GM18511 (cell line): Measurements from ENCODE around the gene PRR35.
A peak's percentile ranks its signal among the peaks of the same experiment; 100 is the strongest.

Experiments used
- ATAC-seq: cut with Tn5 transposase; IDR thresholded peaks from one replicate; pipeline ENCODE4 v1.9.1; 2021; ENCODE audit warnings: mild to moderate bottlenecking, moderate library complexity; ENCODE audit not compliant: unreplicated experiment

The PRR35 gene

DNA sequence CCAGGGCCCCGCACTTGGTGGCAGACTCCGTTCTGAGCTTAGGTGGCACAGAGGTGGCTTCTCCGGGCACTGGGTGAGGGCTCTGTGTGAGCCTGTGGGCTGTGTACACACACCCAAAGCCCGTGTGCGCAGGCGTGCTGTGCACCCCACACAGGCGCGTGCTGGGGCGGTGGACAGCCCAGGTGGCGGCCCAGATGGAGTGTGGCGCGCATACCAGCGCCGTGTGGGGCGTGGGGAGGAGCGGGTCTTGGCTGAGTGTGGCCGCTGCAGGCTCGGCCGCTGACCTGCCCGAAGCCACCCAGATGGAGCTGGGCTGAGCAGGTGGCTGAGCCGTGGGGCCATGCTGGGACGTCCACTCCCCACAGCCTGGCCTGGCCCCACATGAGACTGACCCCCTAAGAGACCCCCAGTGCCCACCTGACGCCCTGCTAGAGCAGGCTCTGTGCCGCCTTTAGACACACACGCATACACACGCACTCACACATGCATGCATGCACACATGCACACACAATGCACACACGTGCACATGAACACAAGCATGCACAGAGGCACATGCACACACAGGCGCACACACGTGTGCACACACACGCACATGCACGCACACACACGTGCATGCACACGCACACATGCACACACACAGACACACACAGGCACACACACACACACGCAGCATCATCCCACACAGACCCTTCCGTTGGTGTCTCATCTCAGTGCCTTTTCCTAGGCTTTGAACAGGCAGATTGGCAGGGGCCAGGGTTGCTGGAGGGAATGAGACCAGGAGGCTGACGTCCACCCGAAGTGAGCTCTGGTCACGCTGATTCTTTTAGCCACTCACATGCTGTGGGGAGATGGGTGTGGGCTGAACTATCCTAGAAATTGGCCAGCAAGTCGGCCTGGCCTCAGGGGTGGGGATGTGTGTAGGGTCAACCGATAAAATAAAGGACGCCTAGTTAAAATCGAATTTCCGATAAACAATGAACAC is 2.1 kb downstream of the PRR35 start:
- no peak for ATAC-seq

DNA sequence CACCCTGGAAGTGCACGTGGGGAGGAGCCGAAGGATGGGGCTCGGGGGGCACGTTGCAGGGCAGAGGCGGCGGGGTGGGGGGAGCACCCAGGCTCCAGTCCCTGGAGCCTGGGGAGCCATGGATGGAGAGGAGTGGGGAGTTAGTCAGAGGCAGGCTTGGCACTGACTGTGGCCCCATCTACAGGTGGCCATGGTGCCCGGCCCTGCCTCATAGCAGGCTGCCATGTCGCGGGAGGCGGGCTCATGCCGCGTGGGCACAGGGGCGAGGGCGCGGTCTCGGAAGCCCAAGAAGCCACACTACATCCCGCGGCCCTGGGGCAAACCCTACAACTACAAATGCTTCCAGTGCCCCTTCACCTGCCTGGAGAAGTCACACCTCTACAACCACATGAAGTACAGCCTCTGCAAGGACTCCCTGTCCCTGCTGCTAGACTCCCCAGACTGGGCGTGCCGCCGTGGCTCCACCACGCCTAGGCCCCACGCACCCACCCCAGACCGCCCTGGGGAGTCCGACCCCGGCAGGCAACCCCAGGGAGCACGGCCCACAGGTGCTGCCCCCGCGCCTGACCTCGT is 3.0 kb downstream of the PRR35 start:
- no peak for ATAC-seq

DNA sequence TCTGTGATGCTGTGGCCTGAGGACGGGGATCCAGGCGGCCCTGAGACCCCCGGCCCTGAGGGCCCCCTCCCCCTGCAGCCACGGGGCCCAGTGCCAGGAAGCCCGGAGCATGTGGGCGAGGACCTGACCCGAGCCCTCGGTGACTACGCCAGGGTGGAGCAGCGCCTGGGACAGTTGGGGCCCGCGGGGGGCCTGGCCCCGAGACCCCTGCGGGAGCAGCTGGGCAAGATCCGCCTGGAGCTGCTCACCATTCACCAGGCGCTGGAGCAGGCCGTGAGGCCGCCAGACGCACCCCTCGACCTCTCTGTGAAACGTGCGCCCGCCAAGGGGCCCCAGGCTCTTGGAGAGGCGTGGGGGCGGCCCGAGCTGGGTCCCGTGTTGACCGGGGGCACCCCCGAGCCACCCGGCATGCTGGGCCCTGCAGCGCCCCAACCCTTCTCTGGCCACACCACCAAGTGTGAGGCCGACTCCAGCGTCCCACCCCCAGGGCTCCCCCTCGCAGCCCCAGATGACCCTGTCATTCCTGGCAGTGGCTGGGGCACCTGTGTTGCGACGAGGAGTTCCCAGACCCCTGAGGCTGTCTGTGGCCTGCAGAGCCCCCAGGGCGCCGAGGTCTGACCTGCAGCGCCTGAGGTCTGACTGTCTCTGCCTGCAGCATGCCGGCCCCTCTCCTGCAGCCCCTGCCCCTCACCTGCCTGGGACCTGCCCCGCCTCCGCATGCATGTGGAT is 4.7 kb downstream of the PRR35 start:
- ATAC-seq: no peak

DNA sequence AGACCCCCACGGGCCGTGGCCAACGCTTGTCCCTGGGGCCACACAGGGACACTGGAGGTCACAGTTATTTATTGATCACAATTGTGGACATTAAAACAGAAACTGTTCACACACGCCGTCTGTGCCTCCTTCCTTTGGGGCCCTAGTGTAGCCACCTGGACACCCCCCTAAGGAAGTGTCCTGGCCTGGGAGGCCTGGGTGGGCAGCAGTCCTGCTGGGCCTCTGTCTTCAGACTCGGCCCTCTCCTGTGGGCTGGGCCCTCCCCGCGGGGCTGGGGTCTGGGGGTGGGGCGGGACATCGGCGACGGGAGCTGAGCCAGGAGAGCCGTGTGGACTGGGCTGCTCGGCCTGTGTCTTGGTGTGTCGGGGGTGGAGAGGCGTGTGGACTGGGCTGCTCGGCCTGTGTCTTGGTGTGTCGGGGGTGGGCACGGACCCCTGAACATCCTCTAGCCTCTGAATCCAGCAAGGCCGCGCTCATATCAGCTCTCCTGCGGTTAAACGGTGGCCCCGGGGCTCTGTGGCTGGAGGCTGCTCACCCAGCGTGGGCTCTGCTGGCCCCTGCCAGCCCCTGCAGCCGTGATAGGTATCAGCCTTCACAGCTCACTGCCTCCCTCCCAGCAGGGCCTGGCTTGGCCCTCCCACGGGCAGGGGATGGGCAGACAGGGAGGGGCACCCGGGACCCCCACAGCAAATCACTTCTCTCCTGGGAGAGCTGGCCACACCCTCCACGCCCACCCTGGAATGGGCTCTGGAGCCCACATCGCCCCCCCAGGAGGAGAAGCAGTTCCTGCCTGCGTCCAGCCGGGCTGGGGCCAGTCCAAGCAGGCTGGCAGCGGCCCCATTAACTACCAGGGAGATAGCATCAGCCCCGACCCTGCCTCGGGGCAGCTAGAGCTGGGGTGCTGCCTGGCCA is 5.5 kb downstream of the PRR35 start:
- no peak for ATAC-seq

DNA sequence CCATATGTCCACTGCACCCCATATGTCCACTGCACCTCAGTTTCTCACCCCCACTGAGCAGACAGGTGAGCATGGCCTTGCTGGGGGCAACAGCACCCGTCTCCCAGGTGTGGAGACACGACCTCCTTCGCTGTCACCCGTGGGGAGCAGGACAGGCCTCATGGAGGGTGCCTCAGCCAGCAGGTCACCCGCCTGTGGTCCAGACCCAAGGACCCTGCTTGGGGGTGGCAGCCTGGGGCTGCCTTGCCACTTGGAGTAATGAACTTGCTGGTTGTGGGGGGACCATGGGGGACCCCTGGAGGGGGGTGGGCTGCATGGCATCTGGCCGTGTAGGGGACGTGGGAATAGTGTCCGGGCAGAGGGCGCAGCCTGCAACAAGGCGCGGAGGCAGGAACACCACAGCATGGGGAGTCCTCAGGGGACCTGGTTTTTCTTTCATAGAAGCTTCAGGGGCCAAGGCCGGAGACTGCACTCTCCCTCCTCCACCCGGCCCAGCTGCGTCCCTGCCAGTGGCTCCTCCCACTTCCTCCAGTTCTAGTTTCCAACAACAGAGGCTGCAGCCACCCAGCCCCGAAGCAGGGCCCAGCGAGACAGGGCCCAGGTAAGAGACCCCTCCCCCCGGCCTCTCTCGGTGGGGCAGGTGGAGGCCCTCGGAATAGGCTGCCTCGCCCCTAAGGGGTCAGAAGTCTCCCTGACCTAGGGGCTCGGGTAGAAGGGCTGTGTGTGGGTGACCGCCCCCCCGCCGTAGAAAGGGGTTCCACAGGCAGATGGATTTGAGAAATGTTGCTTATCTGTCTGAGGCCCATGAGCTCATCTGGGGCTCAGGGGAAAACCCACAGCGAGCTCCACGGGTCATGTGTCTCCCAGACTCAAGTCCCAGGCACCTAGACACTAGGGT is 6.5 kb downstream of the PRR35 start, which contains the start of gene NHLRC4:
TSS of gene NHLRC4 (plus strand) at position 531 of the 898 bp plus-strand sequence. CDS start 1,043 bp downstream, outside the sequence.
- peak; percentile 65 for ATAC-seq

DNA sequence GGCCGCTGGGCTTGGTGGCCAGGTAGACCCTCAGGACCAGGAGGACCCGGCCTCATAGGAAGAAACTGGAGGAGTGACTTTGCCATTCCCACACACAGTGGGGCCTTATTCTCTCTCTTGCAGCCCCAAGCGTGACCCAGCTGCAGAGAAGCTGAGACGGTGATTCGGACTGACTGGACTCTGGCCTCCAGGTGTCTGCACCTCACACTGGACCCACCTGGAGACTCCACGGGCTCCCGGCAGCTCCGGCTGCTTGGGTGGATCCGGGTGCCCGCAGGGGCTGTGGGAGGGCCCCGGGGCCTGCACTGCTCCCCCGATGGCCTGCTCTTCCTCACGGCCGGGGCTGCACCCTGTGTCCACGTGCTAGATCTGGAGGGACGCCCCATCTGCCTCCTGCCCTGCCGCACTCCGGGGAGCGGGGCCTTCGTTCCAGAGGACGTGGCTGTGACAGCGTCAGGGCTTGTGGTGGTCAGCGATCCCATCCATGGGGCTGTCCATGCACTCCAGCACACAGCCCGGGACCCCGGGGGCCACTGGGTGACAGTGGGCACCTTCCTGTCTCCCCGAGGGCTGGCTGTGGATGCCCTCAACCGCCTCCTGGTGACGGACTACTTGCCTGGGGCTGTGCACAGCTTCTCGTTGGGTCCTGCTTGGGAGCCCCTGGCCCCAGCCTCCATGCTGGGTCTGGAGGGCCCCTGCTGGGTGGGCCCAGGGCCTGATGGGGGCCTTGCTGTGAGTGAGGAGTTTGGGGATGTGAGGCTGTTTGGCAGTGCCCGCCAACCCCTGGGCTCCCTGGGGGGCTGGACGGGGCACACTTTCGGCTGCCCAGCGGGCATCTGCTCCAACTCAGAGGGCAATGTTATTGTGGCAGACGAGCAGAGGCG is 7.4 kb downstream of the PRR35 start:
- no peak for ATAC-seq

DNA sequence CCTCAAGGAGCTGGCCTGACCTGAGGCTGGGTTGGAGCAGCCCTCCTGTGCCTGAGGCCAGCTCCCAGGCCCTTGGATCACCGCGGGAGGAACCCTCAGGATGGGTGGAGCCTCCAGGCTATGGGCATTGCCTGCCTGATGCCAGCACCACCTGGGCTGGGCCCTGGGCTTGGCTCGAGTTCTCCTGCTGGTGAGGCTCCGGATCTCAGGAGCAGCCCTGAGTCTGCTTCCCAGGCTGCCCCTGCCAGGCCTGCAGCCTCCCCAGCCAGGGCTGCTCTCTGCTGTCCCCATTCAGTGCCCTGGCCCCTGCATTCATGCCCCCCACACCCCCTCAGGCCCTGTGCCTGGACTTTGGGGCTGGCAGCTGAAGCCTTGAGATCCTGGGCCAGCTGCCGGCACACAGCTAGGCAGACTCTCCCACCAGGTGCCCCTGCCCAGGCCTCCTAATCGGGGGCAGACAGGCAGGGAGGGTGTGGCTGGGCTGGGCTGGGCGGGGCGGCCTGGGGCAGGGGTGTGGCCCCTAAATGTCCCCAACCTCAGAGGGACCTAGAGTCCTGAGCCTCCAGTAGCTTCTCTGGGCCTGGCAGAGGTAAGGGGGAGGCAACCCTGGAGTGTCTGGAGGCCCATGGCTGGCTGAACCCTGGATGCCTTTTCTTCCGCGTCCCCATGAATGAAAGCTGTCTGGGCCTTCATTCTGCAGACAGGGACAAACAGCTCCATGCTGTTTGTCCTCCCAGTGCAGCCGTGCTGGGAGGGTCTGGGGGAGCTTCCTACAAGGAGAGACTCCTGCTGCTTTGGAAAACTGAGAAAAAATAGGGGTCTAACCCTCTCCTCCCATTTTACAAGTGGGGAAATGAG is 8.4 kb downstream of the PRR35 start:
- no peak for ATAC-seq

DNA sequence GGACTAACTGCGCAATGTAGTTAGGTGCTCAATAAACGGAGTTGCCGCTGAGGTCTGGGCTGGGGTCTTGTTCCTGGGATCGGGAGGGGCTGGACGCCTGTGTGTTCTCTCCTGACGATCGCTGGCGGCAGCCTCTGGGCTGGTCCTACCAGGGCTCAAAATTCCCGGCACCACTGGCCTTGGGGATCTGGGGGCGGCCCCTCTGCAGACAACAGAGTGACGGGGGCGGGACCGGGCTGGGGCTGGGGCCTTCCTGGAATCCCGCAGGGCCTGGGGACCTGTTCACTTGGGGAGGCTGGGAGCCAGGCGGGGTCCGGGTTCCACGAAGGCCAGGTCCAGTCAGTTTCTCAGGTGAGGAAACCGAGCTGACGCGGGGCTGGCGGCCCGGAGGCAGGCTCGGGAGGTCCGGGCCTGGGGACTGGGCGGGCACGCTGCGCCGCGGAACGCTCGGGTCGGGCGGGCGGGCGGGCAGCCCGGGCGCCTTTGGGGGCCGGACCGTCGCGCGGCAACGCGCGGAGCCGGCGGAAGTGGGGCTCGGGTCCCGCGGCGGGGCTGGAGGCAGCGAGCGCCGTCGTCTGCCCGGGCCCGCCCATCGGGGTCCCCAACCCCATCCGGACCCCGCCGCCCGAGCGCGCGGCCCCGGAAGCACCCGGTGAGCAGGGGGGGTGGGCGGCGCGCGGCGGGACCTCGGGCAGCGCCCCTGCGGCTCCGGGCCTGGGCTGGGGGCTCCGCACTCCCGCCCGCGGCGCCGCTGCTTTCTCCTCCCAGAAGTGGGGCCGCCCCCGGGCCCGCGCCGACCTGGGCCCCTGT is 9.5 kb downstream of the PRR35 start, which contains the start of gene PIGQ:
TSS of gene PIGQ (plus strand) at position 524 of the 810 bp plus-strand sequence. CDS start 4,107 bp downstream, outside the sequence.
- no peak for ATAC-seq

DNA sequence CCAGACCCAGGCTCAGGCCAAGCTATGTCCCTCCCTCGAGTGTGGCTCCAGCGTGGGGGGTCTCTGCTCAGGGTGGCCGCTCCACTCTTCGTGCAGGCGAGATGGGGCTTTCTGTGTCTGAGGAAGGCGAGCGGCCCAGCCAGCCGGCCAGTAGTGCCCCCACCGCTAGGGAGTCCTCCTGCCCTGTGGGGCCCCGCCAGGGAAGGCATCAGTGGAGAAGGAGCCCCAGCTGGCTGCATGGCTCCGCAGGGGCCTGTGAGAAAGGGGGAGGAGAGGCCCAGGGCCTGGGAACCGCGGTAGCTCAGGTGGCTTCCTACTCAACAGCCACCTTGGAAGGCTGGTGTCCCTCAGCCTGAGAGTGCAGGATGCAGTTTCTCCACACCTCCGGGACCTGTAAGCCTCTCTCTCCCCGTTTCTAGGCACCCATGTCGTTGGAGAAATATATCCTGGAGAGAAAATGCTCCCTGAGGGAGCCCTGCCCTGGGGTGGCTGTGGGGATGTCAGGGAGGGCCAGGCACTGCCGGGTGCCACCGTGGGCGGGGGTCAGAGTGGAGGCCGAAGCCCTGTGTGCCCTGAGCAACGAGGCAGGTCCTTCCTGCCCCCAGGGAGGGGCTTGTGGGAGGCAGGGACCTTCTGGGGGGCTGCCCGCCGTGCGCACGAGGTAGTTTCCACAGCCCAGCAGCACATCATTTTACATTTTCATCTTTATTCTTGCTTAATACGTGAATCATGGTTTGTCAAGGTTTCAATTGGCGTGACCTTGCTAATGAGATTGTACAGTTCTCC is 12.9 kb downstream of the PRR35 start:
- no peak for ATAC-seq

DNA sequence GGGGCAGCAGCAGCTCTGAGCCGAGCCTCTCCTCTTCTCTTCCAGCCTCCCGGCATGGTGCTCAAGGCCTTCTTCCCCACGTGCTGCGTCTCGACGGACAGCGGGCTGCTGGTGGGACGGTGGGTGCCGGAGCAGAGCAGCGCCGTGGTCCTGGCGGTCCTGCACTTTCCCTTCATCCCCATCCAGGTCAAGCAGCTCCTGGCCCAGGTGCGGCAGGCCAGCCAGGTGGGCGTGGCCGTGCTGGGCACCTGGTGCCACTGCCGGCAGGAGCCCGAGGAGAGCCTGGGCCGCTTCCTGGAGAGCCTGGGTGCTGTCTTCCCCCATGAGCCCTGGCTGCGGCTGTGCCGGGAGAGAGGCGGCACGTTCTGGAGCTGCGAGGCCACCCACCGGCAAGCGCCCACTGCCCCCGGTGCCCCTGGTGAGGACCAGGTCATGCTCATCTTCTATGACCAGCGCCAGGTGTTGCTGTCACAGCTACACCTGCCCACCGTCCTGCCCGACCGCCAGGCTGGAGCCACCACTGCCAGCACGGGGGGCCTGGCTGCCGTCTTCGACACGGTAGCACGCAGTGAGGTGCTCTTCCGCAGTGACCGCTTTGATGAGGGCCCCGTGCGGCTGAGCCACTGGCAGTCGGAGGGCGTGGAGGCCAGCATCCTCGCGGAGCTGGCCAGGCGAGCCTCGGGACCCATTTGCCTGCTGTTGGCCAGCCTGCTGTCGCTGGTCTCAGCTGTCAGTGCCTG is 14.0 kb downstream of the PRR35 start:
- no peak for ATAC-seq

DNA sequence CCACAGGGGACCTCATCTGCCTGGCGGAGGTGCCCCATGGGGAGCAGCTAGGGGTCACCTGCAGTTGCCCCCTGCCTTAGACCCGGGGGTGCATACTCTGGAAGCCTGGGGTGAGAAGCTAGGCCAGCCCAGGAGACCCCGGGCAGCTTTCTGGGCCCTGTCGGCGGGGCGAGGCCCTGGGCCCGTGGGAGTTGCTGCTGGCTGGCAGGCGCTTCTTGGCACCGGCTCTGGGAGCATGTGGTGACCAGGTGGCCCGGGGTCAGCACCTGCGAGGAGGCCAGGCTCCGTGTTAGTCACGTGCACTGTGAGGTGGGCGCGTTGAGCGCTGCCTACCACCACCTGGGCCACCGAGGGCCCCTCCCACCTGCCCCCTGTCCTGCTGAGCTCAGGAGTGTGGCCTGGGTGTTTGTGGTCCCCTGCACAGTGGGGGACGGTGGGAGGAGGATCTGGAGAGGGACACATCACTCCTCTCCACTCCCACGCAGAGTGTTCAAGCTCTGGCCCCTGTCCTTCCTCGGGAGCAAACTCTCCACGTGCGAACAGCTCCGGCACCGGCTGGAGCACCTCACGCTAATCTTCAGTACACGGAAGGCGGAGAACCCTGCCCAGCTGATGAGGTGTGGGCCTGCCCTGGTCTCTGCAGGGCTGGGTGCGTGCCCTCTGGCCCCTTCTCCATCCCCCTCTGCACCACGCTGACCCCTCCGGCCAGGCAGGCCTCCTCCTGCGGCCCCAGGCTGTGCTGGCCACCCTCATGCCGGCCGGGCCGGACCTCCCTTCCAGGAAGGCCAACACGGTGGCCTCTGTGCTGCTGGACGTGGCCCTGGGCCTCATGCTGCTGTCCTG is 15.4 kb downstream of the PRR35 start:
- ATAC-seq: no peak

DNA sequence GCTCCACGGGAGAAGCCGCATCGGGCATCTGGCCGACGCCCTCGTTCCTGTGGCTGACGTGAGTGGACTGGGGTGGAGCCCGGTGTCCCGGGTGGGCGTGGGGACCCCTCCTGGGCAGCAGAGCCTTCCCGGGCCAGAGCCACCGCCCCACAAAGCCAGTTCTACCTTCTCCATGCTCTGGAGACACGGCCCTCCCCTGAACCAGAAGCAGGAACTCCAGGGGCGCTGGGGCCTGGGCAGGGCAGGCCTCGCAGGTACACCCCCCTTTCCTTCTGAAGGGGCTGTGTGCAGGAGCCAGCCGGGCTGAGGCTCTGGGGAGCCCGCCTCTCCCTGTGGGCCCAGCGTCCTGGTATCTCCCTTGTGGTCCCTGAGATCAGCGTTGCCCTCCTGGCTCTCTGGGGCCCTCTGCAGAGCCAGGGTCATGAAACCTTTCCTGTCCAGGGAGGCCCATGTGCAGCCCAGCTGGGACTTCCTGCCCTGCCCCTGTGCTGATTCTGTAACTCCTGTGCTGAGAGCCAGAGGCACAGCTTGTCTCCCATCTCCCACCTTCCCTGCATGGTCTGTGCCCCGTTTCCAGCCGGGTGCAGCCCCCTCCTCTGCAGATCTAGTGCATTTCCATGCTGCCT is 16.1 kb downstream of the PRR35 start:
- ATAC-seq: no peak

DNA sequence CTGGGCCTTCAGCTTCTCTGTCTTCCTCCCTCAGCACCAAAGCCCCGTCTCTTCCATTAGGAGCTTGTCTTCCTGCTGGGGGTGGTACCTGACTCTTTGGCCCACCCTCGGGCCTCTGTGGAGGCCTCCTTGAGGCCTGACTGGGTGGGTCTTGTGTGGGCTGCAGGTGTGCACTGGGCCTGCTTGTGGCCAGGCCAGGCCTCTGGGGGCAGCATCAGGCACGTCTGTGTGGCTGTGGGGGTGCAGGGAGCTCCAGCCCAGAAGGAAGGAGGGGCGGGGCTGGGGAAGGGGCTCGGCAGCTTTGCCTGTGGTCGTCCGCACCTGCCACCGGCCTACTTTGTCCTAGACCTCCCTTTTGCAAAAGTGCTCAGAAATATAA is 16.6 kb downstream of the PRR35 start:
- ATAC-seq: no peak

DNA sequence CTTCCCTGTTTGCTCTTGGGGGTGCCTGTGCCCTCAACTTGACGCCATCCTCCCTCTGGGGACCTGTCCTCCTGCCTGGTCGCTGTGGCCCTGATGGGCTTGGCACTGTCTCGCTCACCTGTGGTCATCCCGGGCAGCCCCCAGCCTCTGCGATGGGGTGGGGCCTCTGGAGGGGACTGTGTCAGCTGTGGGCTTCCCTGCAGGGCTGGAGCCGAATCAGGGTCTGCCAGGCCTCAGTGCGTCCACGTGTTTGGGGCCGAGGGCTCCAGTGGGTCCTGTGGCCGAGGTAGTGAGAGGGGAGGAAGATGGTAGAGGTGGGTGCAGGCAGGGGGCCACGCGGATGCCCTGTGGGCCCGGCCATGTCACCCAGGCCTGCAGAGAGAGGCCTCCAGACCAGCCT is 17.6 kb downstream of the PRR35 start:
- no peak for ATAC-seq
